ENCODE results near the gene SMIM11. TPM values are rescaled to one million over a fixed set of nuclear protein-coding genes. Genes with fewer than 3 reads are reported as not detected.
"Not testable (repeated sequence)": the region's sequence is repeated elsewhere in the genome, so short reads cannot be mapped to it uniquely, and the experiment has no call there.

SMIM11 gene
- total and polyA plus RNA-seq, 2 of the 8 experiments (the other 6 are each of a cell fraction or from before 2014, with no cell fraction given) = 1.0 to 3.2 TPM

- H4K20me1 ChIP-seq (replicated peaks in 1 of 2; ENCODE audit: control insufficient read depth in 1 of 2, insufficient read depth in 2 of 2, low read length in 2 of 2); H4K8ac ChIP-seq (ENCODE audit: extremely low read depth, insufficient read depth, low read length); H3K9ac ChIP-seq (replicated peaks in 1 of 4; ENCODE audit: extremely low read depth in 1 of 4, low read depth in 3 of 4, low read length in 3 of 4); H3K4ac ChIP-seq (replicated peaks; ENCODE audit: insufficient read length, low read depth, low read length); H3K23ac ChIP-seq (ENCODE audit: insufficient read length); H2BK120ac ChIP-seq (replicated peaks; ENCODE audit: low read depth, low read length); H2BK20ac ChIP-seq (ENCODE audit: low read length); H3K27ac ChIP-seq (ENCODE audit: low read depth, low read length); H3K4me2 ChIP-seq (ENCODE audit: insufficient read depth in 1 of 2, low read depth in 2 of 2, low read length in 2 of 2); H3K36me3 ChIP-seq (ENCODE audit: control insufficient read depth in 2 of 4, insufficient read depth in 4 of 4, low read length in 3 of 4); H3K4me1 ChIP-seq (replicated peaks in 1 of 4; ENCODE audit: control insufficient read depth in 3 of 4, insufficient read depth in 4 of 4, low read length in 3 of 4); H3K9me3 ChIP-seq (ENCODE audit: insufficient read depth in 2 of 2, low read depth in 1 of 2, low read length in 1 of 2); H3K79me1 ChIP-seq (ENCODE audit: low read depth, low read length); DNase-seq (ENCODE audit: low read depth in 1 of 2, low spot score in 2 of 2); H3K79me2 ChIP-seq (ENCODE audit: control insufficient read depth in 1 of 2, insufficient read depth in 2 of 2, low read length in 2 of 2); H3K23me2 ChIP-seq (ENCODE audit: low read depth, low read length); H3K14ac ChIP-seq (ENCODE audit: insufficient read length); H2BK15ac ChIP-seq (ENCODE audit: low read length); H4K5ac ChIP-seq (ENCODE audit: insufficient read length, low read depth, low read length); POLR2A ChIA-PET (ENCODE audit: partially characterized antibody); H2BK5ac ChIP-seq (ENCODE audit: low read depth, low read length); FAIRE-seq; H3K18ac ChIP-seq (ENCODE audit: extremely low read depth, low read length); CTCF ChIA-PET (ENCODE audit: partially characterized antibody); H2AFZ ChIP-seq (ENCODE audit: low read length); H2BK12ac ChIP-seq (ENCODE audit: low read depth, low read length); H3K4me3 ChIP-seq (ENCODE audit: extremely low read depth in 1 of 4, insufficient read depth in 2 of 4, low read depth in 3 of 4, low read length in 4 of 4); H4K91ac ChIP-seq (replicated peaks; ENCODE audit: insufficient read length, low read length); H3K56ac ChIP-seq (replicated peaks; ENCODE audit: insufficient read length, low read depth, low read length); H2AK5ac ChIP-seq (ENCODE audit: low read depth, low read length); H3K27me3 ChIP-seq (replicated peaks in 1 of 4; ENCODE audit: control insufficient read depth in 3 of 4, extremely low read depth in 1 of 4, insufficient read depth in 3 of 4, low read length in 3 of 4): not testable (repeated sequence)
- WGBS, 2 experiments (ENCODE audit: extremely low coverage in 1 of 2, insufficient coverage in 1 of 2, insufficient read length in 1 of 2, insufficient replicate concordance in 2 of 2, low coverage in 1 of 2, low lambda C conversion rate in 2 of 2, missing lambda C conversion rate in 1 of 2) = no CpG with 5 or more reads among the region's 8 CpGs
Measured at GRCh38 chr21:34427339-34427738, 52.0 kb downstream of the SMIM11 start.

- H3K4ac ChIP-seq (replicated peaks; ENCODE audit: insufficient read length, low read depth, low read length); H3K36me3 ChIP-seq (ENCODE audit: control insufficient read depth in 2 of 4, insufficient read depth in 4 of 4, low read length in 3 of 4); H2AK5ac ChIP-seq (ENCODE audit: low read depth, low read length); H3K4me1 ChIP-seq (replicated peaks in 1 of 4; ENCODE audit: control insufficient read depth in 3 of 4, insufficient read depth in 4 of 4, low read length in 3 of 4); H4K91ac ChIP-seq (replicated peaks; ENCODE audit: insufficient read length, low read length); POLR2A ChIA-PET (ENCODE audit: partially characterized antibody); H3K23ac ChIP-seq (ENCODE audit: insufficient read length); H3K79me2 ChIP-seq (ENCODE audit: control insufficient read depth in 1 of 2, insufficient read depth in 2 of 2, low read length in 2 of 2); H3K27ac ChIP-seq (ENCODE audit: low read depth, low read length); H3K4me3 ChIP-seq (ENCODE audit: extremely low read depth in 1 of 4, insufficient read depth in 2 of 4, low read depth in 3 of 4, low read length in 4 of 4); H2BK120ac ChIP-seq (replicated peaks; ENCODE audit: low read depth, low read length); H2AFZ ChIP-seq (ENCODE audit: low read length); H2BK15ac ChIP-seq (ENCODE audit: low read length); H3K4me2 ChIP-seq (ENCODE audit: insufficient read depth in 1 of 2, low read depth in 2 of 2, low read length in 2 of 2); H4K8ac ChIP-seq (ENCODE audit: extremely low read depth, insufficient read depth, low read length); H3K23me2 ChIP-seq (ENCODE audit: low read depth, low read length); H4K5ac ChIP-seq (ENCODE audit: insufficient read length, low read depth, low read length); H2BK20ac ChIP-seq (ENCODE audit: low read length); H3K9me3 ChIP-seq (ENCODE audit: insufficient read depth in 2 of 2, low read depth in 1 of 2, low read length in 1 of 2); H3K9ac ChIP-seq (replicated peaks in 1 of 4; ENCODE audit: extremely low read depth in 1 of 4, low read depth in 3 of 4, low read length in 3 of 4); CTCF ChIA-PET (ENCODE audit: partially characterized antibody); H3K14ac ChIP-seq (ENCODE audit: insufficient read length); H3K56ac ChIP-seq (replicated peaks; ENCODE audit: insufficient read length, low read depth, low read length); H2BK12ac ChIP-seq (ENCODE audit: low read depth, low read length); H3K27me3 ChIP-seq (replicated peaks in 1 of 4; ENCODE audit: control insufficient read depth in 3 of 4, extremely low read depth in 1 of 4, insufficient read depth in 3 of 4, low read length in 3 of 4); H2BK5ac ChIP-seq (ENCODE audit: low read depth, low read length); DNase-seq (ENCODE audit: low read depth in 1 of 2, low spot score in 2 of 2); H3K79me1 ChIP-seq (ENCODE audit: low read depth, low read length); H4K20me1 ChIP-seq (replicated peaks in 1 of 2; ENCODE audit: control insufficient read depth in 1 of 2, insufficient read depth in 2 of 2, low read length in 2 of 2); H3K18ac ChIP-seq (ENCODE audit: extremely low read depth, low read length): not testable (repeated sequence)
- WGBS, 2 experiments (ENCODE audit: extremely low coverage in 1 of 2, insufficient coverage in 1 of 2, insufficient read length in 1 of 2, insufficient replicate concordance in 2 of 2, low coverage in 1 of 2, low lambda C conversion rate in 2 of 2, missing lambda C conversion rate in 1 of 2) = no CpG with 5 or more reads among the region's 6 CpGs
- peak; percentile 86 for FAIRE-seq
Measured at GRCh38 chr21:34428441-34428840, 53.1 kb downstream of the SMIM11 start.

Data from H1 (cell line).